ENCODE measurements around the gene MICOS13.

The MICOS13 gene

GRCh38 chr19:5669212-5669611 lies 11.1 kb downstream of the MICOS13 start:
- in situ Hi-C loops (cut with MboI; ENCODE audit: low sequenced_read_pairs), result no loop called here

- in situ Hi-C loops (cut with MboI; ENCODE audit: low sequenced_read_pairs), result no loop called here
These were observed 12.5 kb downstream of the MICOS13 start for GRCh38 chr19:5667751-5668271.

- in situ Hi-C loops (cut with MboI; ENCODE audit: low sequenced_read_pairs), result no loop called here
These were observed 13.2 kb downstream of the MICOS13 start for GRCh38 chr19:5666921-5667610.

DNA sequence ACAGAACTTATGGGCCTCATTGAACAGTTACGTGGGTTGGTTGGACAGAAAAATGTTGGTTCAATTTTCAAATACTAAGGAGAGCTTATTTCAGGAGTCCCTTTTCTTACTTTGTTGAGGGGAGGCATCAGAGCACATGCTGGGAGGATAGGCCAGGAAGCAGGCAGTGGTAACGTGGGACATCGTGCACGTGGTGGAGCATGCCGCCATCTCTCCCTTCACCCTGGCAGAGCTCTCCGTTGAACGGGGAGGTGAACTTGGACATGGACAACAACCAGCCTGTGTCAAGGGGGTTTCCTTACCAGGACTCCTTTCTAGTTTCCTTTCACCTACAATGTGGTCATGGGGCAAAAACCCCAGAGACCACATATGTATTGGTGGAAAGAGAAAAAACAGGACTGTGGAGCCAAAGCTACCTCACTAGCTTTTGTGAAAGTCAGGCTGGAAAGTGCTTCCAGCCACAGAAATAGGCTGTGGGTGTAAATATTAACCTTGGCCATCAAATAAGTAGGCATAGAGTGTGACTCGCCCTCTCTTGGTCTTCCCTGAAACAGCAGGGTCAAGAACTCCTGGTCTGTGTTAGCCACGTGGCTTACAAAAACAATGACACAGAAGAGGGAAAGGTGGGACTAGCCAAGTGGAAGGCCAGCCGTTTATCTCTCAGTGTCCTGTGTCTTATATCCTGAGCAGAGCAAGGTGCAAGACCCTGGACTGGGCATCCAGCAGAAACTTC lies 14.4 kb downstream of the MICOS13 start:
- in situ Hi-C loops (cut with MboI; ENCODE audit: low sequenced_read_pairs), result no loop called here

DNA sequence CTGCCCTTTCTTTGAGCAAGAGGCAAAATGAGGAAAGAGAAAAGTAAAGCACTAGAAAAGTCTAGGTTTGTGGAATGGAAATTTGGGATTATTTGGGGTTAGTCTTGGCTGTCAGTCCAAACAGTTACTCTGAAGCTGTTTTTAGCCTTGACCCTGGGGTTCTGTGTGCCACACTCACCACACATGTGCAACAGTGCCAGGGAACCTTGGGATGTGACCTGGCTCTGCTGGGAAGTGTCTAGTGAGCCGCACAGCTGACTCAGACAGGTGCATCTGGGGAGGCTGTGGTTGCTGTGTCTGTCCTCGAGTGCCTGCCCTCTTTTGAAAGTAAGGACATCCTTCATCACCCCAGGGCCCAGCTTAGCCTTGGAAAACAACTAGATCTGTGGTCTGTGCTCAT lies 15.8 kb downstream of the MICOS13 start:
- in situ Hi-C loops (cut with MboI; ENCODE audit: low sequenced_read_pairs), result no loop called here

DNA sequence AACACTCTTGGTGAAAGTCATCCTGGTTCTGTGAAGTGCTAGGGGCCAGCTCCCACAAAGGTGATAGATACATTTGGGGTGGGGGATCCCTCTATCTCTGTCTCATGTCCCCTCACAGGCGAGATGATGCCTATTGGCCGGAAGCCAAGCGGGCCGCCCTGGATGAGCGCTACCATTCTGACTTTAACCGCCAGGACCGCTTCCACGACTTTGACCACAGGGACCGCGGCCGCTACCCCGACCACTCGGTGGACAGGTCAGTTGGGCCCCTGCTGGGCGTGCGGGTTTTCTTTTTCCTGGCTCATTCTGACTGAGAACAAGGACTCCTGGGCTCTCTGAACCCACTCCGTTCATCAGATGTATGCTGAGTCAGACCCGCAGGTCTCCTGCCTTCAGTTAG lies 16.4 kb downstream of the MICOS13 start:
- in situ Hi-C loops (cut with MboI; ENCODE audit: low sequenced_read_pairs), result no loop called here

GRCh38 chr19:5661483-5661882 lies 18.8 kb downstream of the MICOS13 start:
- in situ Hi-C loops (cut with MboI; ENCODE audit: low sequenced_read_pairs), result no loop called here

GRCh38 chr19:5655412-5655811 lies 24.9 kb downstream of the MICOS13 start:
- in situ Hi-C loops (cut with MboI; ENCODE audit: low sequenced_read_pairs), result no loop called here

DNA sequence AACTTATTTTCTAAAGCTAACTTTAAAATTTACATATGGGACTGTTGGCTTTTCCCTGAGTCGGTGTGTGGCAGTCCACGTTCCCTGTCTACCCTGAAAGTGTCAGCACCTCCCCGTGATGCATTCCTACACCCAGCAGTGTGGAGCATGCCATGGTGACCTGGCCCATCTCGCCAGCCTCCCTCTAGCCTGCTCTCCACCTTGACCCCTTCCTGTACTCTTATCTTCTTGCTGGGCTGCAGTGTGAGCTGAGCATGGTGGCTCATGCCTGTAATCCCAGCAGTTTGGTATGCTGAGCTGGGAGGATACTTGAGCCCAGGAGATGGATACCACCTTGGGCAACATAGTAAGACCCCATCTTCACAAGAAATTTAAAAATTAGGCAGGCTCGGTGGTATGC lies 25.4 kb downstream of the MICOS13 start:
- in situ Hi-C loops (cut with MboI; ENCODE audit: low sequenced_read_pairs), result no loop called here

DNA sequence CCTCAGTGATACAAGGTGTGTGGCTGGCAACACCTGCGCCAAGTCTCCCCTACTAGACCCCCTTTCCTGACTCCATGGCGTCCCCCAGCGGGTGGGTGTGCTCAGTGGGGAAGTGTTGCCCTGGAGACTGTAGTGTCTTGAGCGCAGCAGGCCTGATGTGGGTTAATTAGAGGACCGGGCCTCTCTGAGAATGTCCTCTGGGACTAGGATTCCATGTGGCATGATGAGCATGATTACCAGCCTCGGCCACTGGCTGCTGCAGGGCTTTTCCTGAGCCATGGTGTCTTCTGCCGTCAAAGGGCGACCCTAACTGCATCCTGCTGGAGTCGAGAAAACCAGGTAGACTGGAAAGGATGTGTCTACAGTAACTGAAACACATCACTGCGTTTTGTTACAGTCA lies 28.1 kb downstream of the MICOS13 start:
- in situ Hi-C loops (cut with MboI; ENCODE audit: low sequenced_read_pairs), result no loop called here

DNA sequence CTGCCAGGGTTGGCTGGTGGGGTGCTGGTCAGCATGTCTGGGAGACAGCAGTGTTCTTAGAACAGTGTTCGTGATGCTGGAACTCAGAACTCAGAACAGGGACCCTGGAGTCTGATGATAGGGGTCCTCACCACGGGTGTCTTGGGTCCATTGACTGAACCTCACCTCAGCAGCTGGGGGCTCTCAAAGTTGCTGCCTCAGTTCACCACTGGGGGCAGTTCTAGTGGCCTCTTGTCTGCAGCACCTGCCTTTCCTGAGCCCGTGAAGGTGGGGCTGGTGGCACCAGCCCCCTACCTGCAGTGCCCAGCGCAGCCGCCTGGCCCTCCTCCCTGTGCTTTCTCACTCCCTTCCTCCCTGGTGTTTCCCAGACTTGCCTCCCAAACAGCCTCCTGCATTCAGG lies 29.0 kb downstream of the MICOS13 start:
- in situ Hi-C loops (cut with MboI; ENCODE audit: low sequenced_read_pairs), result no loop called here

DNA sequence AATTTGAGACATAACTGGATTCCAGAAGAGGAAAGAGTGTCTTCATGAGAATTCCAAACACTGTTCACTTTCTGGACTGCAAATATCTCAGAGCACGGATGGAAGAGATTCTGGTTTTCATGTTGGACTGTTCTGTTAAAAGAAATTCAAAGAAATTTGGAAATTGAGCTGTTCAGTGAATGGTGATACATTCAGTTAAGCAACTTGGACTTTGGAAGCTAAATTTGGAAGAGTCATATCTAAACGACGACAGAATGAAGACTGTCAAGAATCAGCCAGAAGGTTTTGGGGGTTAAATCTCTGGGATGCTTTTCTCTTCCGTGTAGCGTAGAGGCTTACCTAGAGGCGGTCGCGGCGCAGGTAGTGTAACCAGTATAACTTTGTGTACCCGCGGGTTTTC lies 31.9 kb downstream of the MICOS13 start:
- in situ Hi-C loops (cut with MboI; ENCODE audit: low sequenced_read_pairs), result no loop called here

GRCh38 chr19:5646703-5647102 lies 33.6 kb downstream of the MICOS13 start:
- in situ Hi-C loops (cut with MboI; ENCODE audit: low sequenced_read_pairs), result no loop called here

DNA sequence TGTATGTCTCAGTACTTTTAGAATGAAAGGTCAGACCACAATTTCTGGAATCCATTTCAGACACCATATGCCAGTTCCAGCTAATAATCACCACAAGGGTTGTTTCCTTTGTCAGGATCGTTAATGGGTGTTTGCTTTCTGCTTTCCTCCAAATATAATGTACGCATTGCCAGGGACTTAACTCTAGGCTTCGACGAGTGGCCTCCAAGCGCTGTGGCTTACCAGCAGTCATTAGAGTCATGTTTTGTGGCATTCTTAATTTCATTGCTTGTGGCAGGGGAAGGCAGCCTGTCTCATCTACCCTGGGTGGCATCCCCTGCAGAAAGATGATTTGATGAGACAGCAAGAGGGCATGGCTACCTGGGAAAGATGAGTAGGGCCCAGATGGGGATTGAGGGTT lies 34.9 kb downstream of the MICOS13 start:
- in situ Hi-C loops (cut with MboI; ENCODE audit: low sequenced_read_pairs), result no loop called here

DNA sequence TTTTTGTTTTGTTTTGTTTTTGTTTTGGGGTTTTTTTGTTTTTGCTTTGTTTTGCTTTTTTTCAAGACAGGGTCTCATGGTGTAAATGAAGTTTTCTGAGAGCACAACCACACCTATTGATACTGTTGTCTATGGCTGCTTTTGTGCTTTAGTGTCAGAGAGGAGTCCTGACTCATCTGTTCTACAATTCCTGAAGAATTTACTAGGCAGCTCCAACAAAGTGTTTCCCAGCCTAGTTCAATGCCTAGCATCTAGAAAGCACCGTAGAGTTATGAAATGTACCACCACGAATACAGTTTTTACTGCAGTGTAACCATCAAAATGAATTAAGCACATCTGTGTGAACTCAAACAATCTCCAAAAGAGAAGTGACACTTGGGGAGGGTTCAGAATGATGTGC lies 36.3 kb downstream of the MICOS13 start:
- in situ Hi-C loops (cut with MboI; ENCODE audit: low sequenced_read_pairs), result no loop called here

- in situ Hi-C loops (cut with MboI; ENCODE audit: low sequenced_read_pairs), result no loop called here
These were observed 37.3 kb downstream of the MICOS13 start for GRCh38 chr19:5643060-5643459.

GRCh38 chr19:5642204-5642603 lies 38.1 kb downstream of the MICOS13 start:
- in situ Hi-C loops (cut with MboI; ENCODE audit: low sequenced_read_pairs), result no loop called here

DNA sequence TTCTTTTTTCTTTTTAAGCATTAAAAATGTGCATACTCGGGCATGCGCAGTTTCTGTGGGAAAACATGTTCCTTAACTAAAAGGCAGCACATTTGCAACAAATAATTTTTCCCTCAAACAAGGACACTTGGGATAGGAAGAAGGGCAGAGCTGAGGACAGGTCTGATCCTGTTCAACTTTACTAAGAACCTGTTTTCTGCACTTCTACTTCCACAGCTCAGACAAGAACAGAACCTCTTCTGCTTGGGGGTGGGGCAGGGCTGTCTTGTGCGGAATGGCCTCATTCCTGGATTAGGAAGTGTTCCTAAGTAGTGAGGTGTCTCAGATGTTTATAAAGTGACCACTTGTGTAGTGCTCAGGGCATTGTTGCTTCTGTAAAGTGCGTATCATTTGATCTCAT lies 39.1 kb downstream of the MICOS13 start:
- in situ Hi-C loops (cut with MboI; ENCODE audit: low sequenced_read_pairs), result no loop called here

DNA sequence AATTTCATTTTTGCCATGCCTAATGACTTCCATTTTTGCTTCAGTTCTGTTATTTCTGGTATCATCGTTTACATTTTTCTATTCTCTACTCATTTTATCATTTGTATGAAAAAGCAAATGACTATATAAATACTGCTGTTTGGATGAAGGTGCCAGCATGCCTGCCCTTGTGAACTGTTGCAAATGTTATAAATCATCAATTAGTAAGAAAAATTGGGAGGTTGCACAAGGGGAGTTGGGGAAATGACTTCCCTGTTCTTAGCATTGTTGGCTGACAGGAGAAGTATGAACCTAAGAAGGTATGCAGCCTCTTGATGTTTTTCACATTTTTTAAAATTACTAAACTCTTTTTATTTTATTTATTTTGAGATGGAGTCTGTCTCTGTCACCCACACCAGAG lies 42.3 kb downstream of the MICOS13 start:
- in situ Hi-C loops (cut with MboI; ENCODE audit: low sequenced_read_pairs), result no loop called here

- in situ Hi-C loops (cut with MboI; ENCODE audit: low sequenced_read_pairs), result no loop called here
These were observed 44.9 kb downstream of the MICOS13 start for GRCh38 chr19:5635427-5635826.

- in situ Hi-C loops (cut with MboI; ENCODE audit: low sequenced_read_pairs), result no loop called here
These were observed 47.7 kb downstream of the MICOS13 start for GRCh38 chr19:5632657-5633056.

DNA sequence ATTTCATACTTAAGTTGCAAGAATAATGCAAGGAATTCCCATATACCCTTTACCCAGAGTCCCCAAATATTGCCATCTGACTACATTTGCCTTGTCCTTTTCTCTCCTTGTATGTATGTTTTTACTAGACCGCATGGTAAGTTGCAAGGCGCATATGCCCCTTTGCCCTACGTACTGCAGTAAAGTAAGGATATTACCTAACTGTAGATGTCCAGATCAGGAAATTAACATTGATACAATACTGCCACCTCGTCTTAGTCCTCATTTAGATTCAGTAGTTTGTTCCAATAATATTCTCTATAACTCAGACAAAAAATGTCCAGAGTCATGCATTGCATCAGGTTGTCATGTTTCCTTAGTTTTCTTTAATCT lies 48.1 kb downstream of the MICOS13 start:
- in situ Hi-C loops (cut with MboI; ENCODE audit: low sequenced_read_pairs), result no loop called here
